ENCODE measurements around the gene HIPK4. TPM values are rescaled to one million over a fixed set of nuclear protein-coding genes. Genes with fewer than 3 reads are reported as not detected.
"Not testable (repeated sequence)": the region's sequence is repeated elsewhere in the genome, so short reads cannot be mapped to it uniquely, and the experiment has no call there.

The HIPK4 gene
- total RNA-seq, 1 experiment from 2014 or later: 0.74 TPM

GRCh38 chr19:40408598-40408925, 18.6 kb upstream of the HIPK4 start:
- H3K79me2 ChIP-seq (ENCODE audit: insufficient read depth, low read length); H2AFZ ChIP-seq (ENCODE audit: low read depth, low read length, poor library complexity, severe bottlenecking); H4K20me1 ChIP-seq (ENCODE audit: insufficient read depth); DNase-seq (ENCODE audit: low read depth, low spot score); H3K4me2 ChIP-seq (ENCODE audit: low read length); H3K27me3 ChIP-seq (ENCODE audit: insufficient read depth, low read length); intact Hi-C loops (cut with micrococcal nuclease); H3K27ac ChIP-seq (ENCODE audit: low read depth, low read length); H3K9me3 ChIP-seq (ENCODE audit: control insufficient read depth in 1 of 2, insufficient read depth in 1 of 2, low read depth in 1 of 2, low read length in 2 of 2); H3K9me2 ChIP-seq (ENCODE audit: insufficient read depth); ATAC-seq; H3K36me3 ChIP-seq (ENCODE audit: control insufficient read depth in 1 of 2, insufficient read depth in 2 of 2, low read length in 2 of 2); RAD21 ChIA-PET (ENCODE audit: low non-redundant PET in 1 of 2, low total read pairs in 2 of 2, uncharacterized antibody in 2 of 2, unreplicated experiment in 2 of 2); H3K9ac ChIP-seq (ENCODE audit: low read length); BruUV-seq (replicated peaks); H3K4me3 ChIP-seq (replicated peaks in 1 of 2; ENCODE audit: low read depth in 1 of 2, low read length in 2 of 2): not testable (repeated sequence)
- ChIA-PET POLR2A (interaction anchor here (4.8 kb wide), 1 partner anchor 12 kb away, joined by 14 read pairs; no protein-coding TSS in a partner anchor), CTCF (interaction anchor here (2.2 kb wide), 1 partner anchor 13 kb away, joined by 5 read pairs; no protein-coding TSS in a partner anchor)
- peaks cover 24 to 45% of the 10 kb centered on the region in 2 experiments for H3K4me1 ChIP-seq (ENCODE audit: control insufficient read depth in 1 of 2, insufficient read depth in 2 of 2, low read length in 2 of 2)

- ATAC-seq: no peak
- no peaks in the 10 kb centered on the region for H3K9me2 ChIP-seq (ENCODE audit: insufficient read depth)
- peaks cover 27 to 48% of the 10 kb centered on the region in 2 experiments for H3K4me1 ChIP-seq (ENCODE audit: control insufficient read depth in 1 of 2, insufficient read depth in 2 of 2, low read length in 2 of 2)
- no peak overlapping the region for H3K4me2 ChIP-seq (ENCODE audit: low read length)
- no peak for TF ChIP-seq RAD21 (IDR thresholded peaks at IDR 0.05; ENCODE audit: low read depth)
- TF ChIP-seq ATF3 (IDR thresholded peaks at IDR 0.05): no peak
- TF ChIP-seq ELF1 (IDR thresholded peaks at IDR 0.05; ENCODE audit: borderline replicate concordance, low read depth): no peak
- no peak for TF ChIP-seq CTCF (IDR thresholded peaks at IDR 0.05 in 2 of 3, conservative IDR thresholded peaks at IDR 0.05 in 1 of 3; ENCODE audit: borderline replicate concordance in 1 of 3, insufficient read depth in 1 of 3, low read depth in 2 of 3, low read length in 2 of 3)
- TF ChIP-seq YY1 (IDR thresholded peaks at IDR 0.05; ENCODE audit: extremely low read depth, insufficient replicate concordance, low read depth, low read length): no peak
- no peak for TF ChIP-seq FOSL1 (IDR thresholded peaks at IDR 0.05; ENCODE audit: low read depth)
- no peak for TF ChIP-seq ZBTB33 (IDR thresholded peaks at IDR 0.05; ENCODE audit: extremely low read depth, insufficient replicate concordance, low read length)
- H3K27me3 ChIP-seq (ENCODE audit: insufficient read depth, low read length): no peaks in the 10 kb centered on the region
- H3K9ac ChIP-seq (ENCODE audit: low read length): no peak overlapping the region
- no peak overlapping the region for H3K4me3 ChIP-seq (replicated peaks in 1 of 2; ENCODE audit: low read depth in 1 of 2, low read length in 2 of 2)
- no peak overlapping the region for H3K27ac ChIP-seq (ENCODE audit: low read depth, low read length)
- BruUV-seq (replicated peaks): no TSS peak
- no peak overlapping the region for H2AFZ ChIP-seq (ENCODE audit: low read depth, low read length, poor library complexity, severe bottlenecking)
- CTCF ChIA-PET: interaction anchor here (2.2 kb wide), 1 partner anchor 13 kb away, joined by 5 read pairs; no protein-coding TSS in a partner anchor
- no peaks in the 10 kb centered on the region for H4K20me1 ChIP-seq (ENCODE audit: insufficient read depth)
- no peaks in the 10 kb centered on the region for H3K79me2 ChIP-seq (ENCODE audit: insufficient read depth, low read length)
- DNase-seq (ENCODE audit: low read depth, low spot score): no peak
- intact Hi-C loops (cut with micrococcal nuclease): no loop called here
- no peaks in the 10 kb centered on the region for H3K9me3 ChIP-seq (ENCODE audit: control insufficient read depth in 1 of 2, insufficient read depth in 1 of 2, low read depth in 1 of 2, low read length in 2 of 2)
- no peaks in the 10 kb centered on the region for H3K36me3 ChIP-seq (ENCODE audit: control insufficient read depth in 1 of 2, insufficient read depth in 2 of 2, low read length in 2 of 2)
- POLR2A ChIA-PET: interaction anchor here (4.8 kb wide), 1 partner anchor 13 kb away, joined by 14 read pairs; no protein-coding TSS in a partner anchor
- RAD21 ChIA-PET (ENCODE audit: low non-redundant PET in 1 of 2, low total read pairs in 2 of 2, uncharacterized antibody in 2 of 2, unreplicated experiment in 2 of 2): no interaction called here
Observed at GRCh38 chr19:40407714-40408597, 18.0 kb upstream of the HIPK4 start.

All from HCT116 (cell line).